ENCODE measurements around the gene AGRN. TPM values are rescaled to one million over a fixed set of nuclear protein-coding genes. Genes with fewer than 3 reads are reported as not detected.

The AGRN gene
- total RNA-seq, 1 experiment from 2014 or later = 175 TPM

- Histone ChIP-seq H3K56ac (ENCODE audit: insufficient read length, low read depth, low read length) (no peak overlapping the region), H3K79me1 (ENCODE audit: insufficient read depth, low read depth, low read length, poor library complexity, severe bottlenecking) (no peaks in the 10 kb centered on the region), H2AK5ac (ENCODE audit: insufficient read length, low read length) (no peak overlapping the region), H3K23ac (ENCODE audit: insufficient read length, low read depth, low read length) (no peak overlapping the region), H3K9ac (ENCODE audit: extremely low read depth, insufficient read length, low read length) (no peak overlapping the region), H4K91ac (ENCODE audit: insufficient read length, low read depth, low read length) (no peak overlapping the region), H3K9me3 (ENCODE audit: control insufficient read depth, low read depth, low read length) (no peaks in the 10 kb centered on the region), H3K23me2 (ENCODE audit: insufficient read length, low read depth, low read length, poor library complexity, severe bottlenecking) (peaks cover 4% of the 10 kb centered on the region), H4K5ac (ENCODE audit: insufficient read length, low read depth, low read length) (no peak overlapping the region), H2BK120ac (ENCODE audit: low read depth, low read length, poor library complexity, severe bottlenecking) (no peak overlapping the region), H3K4ac (ENCODE audit: low read depth, low read length) (no peak overlapping the region), H2BK15ac (ENCODE audit: low read depth, low read length) (no peak overlapping the region), H2BK12ac (ENCODE audit: insufficient read length, low read depth, low read length) (no peak overlapping the region), H3K4me1 (ENCODE audit: insufficient read depth, low read length) (no peaks in the 10 kb centered on the region), H2AFZ (ENCODE audit: low read length) (no peak overlapping the region), H3K27ac (ENCODE audit: insufficient read length, low read depth, low read length) (no peak overlapping the region), H3K79me2 (ENCODE audit: insufficient read depth, low read length) (no peaks in the 10 kb centered on the region), H3K18ac (ENCODE audit: insufficient read length, low read depth, low read length) (no peak overlapping the region), H3K14ac (ENCODE audit: insufficient read depth, low read length) (0 out of 2 replicates have a peak overlapping the region, but pooled peaks have one; percentile 36), H3K4me2 (ENCODE audit: insufficient read depth, insufficient read length, low read length) (peak overlapping the region; percentile 38), H4K20me1 (ENCODE audit: control insufficient read depth, insufficient read depth, insufficient read length) (peaks cover 3% of the 10 kb centered on the region), H3K27me3 (ENCODE audit: insufficient read depth, low read length) (no peaks in the 10 kb centered on the region; the same call in 1 of the 2 replicates), H3T11ph (ENCODE audit: low read length) (no peak overlapping the region), H4K8ac (replicated peaks; ENCODE audit: insufficient read length, low read depth, low read length) (no peak overlapping the region), H2BK5ac (ENCODE audit: insufficient read length, low read length) (no peak overlapping the region), H2BK20ac (ENCODE audit: low read depth, low read length, poor library complexity, severe bottlenecking) (no peak overlapping the region)
- peaks cover 48% of the 10 kb centered on the region for H3K27me3 Mint-ChIP-seq (ENCODE audit: low read depth)
- peaks cover 11 to 43% (median 37%) of the 10 kb centered on the region in 3 experiments for H3K36me3 Mint-ChIP-seq (ENCODE audit: insufficient read depth in 1 of 3, low read depth in 3 of 3)
- peak; percentile 93 for DNase-seq
- TF ChIP-seq CTCF (conservative IDR thresholded peaks at IDR 0.05) = peak; percentile 32; the same call in 2 of the 3 replicates
- WGBS (ENCODE audit: extremely low coverage, insufficient read length, low lambda C conversion rate) = no CpG with 5 or more reads among the region's 99 CpGs
- no peak overlapping the region for H3K27ac Mint-ChIP-seq
- H3K9me3 Mint-ChIP-seq = no peaks in the 10 kb centered on the region; a peak in 1 of 5 replicates
- H3K4me1 Mint-ChIP-seq = peaks cover 7 to 15% of the 10 kb centered on the region in 2 experiments
- H3K4me3 Mint-ChIP-seq = peak overlapping the region; percentile 47 to 72; a peak in 4 of 5 replicates
Observed at GRCh38 chr1:1040004-1040991, 20.4 kb downstream of the AGRN start.

Measured in H9 (cell line).